GM19099 (cell line): ENCODE data around the gene VAMP3.

Experiments used
- POLR2A ChIP-seq: IDR thresholded peaks from 3 replicates; pipeline ENCODE4 v1.6.1; 2011; ENCODE audit warnings: low read depth; ENCODE audit not compliant: insufficient read length; ENCODE audit errors: extremely low read depth

Gene VAMP3

DNA sequence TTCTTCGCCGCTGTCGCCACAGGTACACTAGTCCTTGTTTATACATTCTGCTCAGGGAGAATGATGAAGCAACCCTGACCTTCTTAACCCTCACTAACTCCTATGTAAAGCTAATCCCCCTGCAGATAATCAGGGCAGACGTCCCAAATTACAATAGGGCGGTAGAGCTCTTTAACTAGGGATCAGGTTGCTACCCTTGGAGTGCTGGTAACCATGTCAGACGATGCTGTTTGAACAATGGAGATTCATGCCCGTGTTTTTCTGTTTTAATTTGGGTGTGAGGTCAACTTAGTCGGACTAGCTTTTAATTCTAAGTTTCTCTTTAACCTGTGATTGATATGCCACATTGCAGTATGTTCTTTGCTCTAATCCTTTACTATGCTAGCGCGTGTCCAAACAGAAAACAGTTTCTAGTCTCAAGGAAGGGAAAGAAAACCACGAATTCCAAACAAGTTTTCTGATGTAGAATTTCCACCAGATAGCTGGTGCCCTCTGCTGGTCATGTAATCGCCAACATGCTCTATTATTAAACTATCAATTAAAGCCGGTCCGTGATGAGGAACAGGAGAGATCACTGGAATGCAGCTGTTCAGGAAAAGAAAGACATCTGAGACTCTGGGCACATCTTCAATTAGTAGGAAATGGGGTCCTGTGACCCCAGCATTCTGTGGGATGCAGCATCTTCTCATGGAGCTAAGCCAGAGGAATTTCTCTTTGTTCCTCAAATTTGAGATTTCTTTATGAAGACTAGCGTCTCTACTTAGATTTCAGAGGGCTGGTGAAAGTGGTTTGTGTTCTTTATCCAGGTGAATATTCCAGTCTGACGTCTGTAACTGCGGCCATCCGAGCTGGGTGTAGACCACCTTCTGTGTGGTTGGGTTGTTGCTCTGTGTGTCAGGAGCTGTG is 18.3 kb upstream of the VAMP3 start:
- no peak for TF ChIP-seq POLR2A

- TF ChIP-seq POLR2A: no peak
Observed at GRCh38 chr1:7753641-7754040, 17.5 kb upstream of the VAMP3 start.

DNA sequence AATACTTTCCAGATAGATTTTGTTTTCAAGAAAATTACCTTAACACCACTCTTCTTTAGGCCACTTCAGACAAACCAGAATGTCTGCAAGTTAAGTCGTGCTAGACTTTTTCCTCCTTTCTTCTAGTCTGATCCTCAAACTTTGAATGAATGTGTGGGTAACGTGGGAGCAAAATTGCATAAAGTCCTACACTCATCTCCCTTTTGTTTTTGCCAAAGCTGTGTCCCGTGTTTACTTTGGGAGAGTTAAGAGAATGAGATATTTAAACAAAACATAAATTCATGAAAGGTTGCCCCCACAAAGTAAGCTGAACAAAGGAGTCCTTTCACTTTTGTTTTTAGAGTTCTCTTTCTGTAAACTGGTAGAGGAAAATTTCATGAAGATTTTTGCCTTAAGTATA is 16.9 kb upstream of the VAMP3 start:
- no peak for TF ChIP-seq POLR2A

DNA sequence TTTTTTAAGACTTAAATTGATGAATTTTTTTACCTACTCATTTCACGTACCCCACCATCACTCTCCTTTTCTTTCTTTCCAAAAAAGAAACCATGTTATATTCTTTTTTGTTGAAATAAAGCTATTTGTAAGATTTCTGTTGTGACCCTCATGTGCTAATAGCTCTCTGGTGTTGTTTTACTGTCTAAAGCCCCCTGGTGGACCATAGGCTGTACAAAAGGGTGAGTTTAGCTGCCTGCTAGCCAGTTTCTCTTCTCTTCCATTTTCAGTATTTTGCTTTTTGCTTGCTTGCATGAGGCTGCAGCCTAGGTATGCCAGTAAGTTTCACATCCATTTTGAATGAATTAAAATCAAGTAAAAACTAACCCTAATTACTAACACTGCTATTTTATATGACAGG is 15.6 kb upstream of the VAMP3 start:
- no peak for TF ChIP-seq POLR2A

GRCh38 chr1:7760245-7760644 is 10.9 kb upstream of the VAMP3 start:
- no peak for TF ChIP-seq POLR2A

- TF ChIP-seq POLR2A: no peak
Observed at GRCh38 chr1:7761103-7761502, 10.0 kb upstream of the VAMP3 start.

DNA sequence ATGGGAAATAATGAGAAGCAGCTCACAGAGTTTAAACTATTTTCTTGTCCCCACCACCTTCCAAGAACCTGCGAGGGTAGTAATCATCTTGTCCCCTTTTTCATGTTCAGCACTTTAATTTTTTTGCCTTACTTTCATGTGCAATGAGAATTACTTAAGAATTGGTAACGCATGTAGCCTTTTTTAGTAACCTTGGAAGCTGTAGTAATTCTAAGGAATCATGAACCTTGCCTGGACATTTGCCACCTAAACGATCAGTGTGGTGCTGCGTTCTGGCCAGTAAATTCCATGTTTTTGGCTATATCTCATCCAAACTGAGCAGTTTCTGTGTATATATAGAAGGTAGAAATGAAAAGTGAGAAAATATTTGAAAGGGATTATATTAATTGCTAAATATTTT is 3.9 kb upstream of the VAMP3 start:
- TF ChIP-seq POLR2A: no peak

GRCh38 chr1:7768583-7768982 is 2.5 kb upstream of the VAMP3 start:
- TF ChIP-seq POLR2A: no peak

GRCh38 chr1:7769673-7770412 is 1.3 kb upstream of the VAMP3 start:
- no peak for TF ChIP-seq POLR2A

GRCh38 chr1:7770669-7770996 is 463 bp upstream of the VAMP3 start:
- TF ChIP-seq POLR2A: no peak

DNA sequence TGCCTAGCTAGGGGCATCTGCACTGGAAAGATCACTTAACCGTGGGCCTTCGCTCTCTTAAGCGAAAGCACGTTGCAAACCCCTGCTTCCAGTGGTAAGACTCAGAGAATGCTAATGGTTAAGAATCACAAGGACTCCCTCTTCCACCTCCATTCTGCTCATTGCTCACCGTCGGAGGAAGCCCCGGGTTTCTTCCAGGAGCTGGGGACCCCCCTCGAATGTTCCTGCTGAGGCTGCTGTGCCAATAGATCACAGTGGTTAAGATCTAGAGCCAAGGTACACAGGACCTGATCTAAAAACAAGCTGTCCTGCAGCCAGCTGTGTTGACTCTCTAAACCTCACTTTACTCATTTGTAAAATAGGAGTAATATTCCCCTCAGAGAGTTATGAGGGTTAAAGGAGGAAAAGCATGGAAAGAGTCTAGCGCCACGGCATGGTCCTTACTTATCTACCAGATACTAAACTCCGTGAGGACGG is 765 bp downstream of the VAMP3 start:
- no peak for TF ChIP-seq POLR2A

DNA sequence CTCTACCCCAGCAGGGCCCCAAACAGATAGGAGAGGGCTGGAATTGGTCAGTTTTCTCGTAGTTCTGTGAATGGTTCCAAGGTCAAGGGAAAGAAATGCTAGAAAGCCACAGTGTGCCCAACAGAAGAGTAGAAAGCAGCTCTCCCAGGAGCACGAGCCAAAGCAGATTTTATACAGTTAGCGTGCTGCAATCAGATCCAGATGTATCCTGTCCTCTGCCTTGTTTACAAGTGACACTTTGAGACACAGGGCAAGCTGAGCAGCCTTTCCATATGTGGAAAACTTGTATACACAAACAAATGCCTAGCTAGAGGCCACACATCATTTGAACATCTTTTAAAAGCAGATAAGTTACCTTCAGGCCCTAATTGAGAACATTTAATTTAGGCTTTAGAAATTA is 6.5 kb downstream of the VAMP3 start:
- TF ChIP-seq POLR2A: no peak

- TF ChIP-seq POLR2A: no peak
Observed at GRCh38 chr1:7778133-7778628, 7.1 kb downstream of the VAMP3 start.

- TF ChIP-seq POLR2A: no peak
Observed at GRCh38 chr1:7780976-7781375, 9.9 kb downstream of the VAMP3 start.

DNA sequence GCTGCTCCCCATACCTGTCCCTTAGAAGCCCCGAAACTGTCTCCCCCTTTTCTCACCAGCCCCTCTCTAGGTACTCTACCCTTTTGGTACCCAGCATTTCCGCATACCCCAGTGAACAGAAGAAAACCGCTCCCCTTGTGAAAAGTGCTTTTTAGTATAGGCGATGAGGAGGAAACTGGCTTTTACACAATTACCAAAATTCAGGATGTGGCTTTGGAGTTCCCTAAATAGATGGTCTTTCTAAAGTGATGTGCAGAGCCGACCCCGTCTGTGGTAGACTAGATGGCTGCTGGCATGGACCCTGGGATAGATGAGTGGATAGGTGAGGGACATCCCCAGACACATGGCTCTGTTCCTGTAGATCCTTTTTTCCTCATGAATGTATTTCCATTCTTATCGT is 10.4 kb downstream of the VAMP3 start:
- no peak for TF ChIP-seq POLR2A
